ENCODE results near the gene DAAM1.
A peak's percentile ranks its signal among the peaks of the same experiment; 100 is the strongest.

DAAM1 gene

DNA sequence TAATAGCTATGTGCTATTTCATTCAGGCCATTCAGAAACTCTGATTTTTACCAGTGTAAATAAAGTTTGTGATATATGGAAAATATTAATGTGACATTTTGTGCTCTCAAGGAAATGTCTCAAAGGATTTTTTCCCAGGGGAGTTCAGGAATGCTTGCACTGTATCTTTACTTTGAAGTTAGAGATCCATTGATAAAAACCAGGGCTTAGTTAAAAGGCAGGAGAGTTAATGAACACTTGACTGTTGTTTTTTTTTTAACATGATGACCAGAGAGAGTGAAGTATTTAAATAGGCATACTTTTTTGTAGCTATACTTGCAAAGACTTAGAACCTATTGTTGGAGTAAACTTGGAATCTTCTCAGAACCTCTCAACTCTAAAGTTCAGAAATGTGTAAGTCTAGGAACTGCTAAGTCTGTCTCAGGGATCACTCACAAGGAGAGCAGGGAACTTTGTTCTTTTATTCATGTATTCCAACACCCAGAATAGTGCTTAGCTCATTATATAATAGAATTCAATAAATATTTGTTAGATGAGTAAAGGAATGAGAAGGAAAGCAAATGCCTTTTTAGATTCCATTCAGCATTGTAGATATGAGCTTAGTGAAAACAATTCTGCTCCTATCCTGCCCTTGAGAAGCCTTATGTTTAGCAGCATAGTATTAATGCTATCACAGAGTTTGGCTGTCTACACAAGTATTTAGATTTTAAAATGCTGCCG lies 117.5 kb downstream of the DAAM1 start:
- H3K4me3 ChIP-seq (ENCODE audit: low read length), result no peak overlapping the region
- H3K27ac ChIP-seq (ENCODE audit: low read depth, low read length), result no peak overlapping the region
- H3K36me3 ChIP-seq (ENCODE audit: control insufficient read depth, insufficient read depth, low read length), result no peaks in the 10 kb centered on the region
- H3K9ac ChIP-seq (ENCODE audit: low read length), result no peak overlapping the region
- H3K27me3 ChIP-seq (ENCODE audit: control insufficient read depth, insufficient read depth, low read length), result no peaks in the 10 kb centered on the region
- peaks cover 25% of the 10 kb centered on the region for H3K4me1 ChIP-seq (ENCODE audit: control insufficient read depth, insufficient read depth, low read length)

DNA sequence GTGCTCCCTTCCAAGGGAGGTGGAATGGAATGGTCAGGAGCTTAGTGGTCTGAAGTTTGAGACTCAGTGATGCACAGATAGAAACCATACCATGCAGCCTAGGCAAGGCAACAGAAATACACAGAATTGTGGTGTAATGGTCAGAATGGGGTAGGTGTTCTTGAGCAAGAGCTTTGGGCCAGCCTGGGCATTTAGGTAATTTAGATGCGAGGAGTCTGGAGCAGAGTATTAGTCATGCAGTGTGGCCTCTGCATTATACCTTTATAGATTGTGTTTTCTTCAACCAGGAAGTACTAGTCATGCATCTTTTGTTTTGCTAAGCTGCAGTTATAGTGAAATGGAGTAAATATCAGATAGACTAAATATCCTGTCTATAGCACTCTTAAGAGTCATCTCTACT lies 118.3 kb downstream of the DAAM1 start:
- Histone ChIP-seq H3K4me3 (ENCODE audit: low read length) (no peak overlapping the region), H3K4me1 (ENCODE audit: control insufficient read depth, insufficient read depth, low read length) (peaks cover 25% of the 10 kb centered on the region), H3K9ac (ENCODE audit: low read length) (no peak overlapping the region), H3K27ac (ENCODE audit: low read depth, low read length) (no peak overlapping the region), H3K36me3 (ENCODE audit: control insufficient read depth, insufficient read depth, low read length) (no peaks in the 10 kb centered on the region), H3K27me3 (ENCODE audit: control insufficient read depth, insufficient read depth, low read length) (no peaks in the 10 kb centered on the region)

DNA sequence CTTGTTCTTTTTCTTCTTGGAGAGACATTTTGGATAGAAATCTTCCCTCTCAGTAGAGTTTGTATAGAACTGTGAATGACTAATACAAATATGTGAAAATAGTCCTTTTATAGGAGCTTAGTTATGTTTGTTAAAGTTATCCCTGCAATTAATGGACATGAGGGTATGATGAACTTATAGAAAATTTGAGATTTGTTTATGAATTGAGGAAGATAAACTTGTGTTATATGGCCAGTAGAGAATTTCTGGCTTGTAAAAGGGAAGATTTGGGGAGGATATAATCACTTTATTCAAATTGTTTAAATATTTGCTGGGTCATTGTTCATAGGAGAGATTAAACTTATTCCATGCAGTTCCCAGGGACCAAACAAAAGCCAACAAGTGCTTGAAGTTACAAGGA lies 119.6 kb downstream of the DAAM1 start:
- Histone ChIP-seq H3K4me1 (ENCODE audit: control insufficient read depth, insufficient read depth, low read length) (peaks cover 36% of the 10 kb centered on the region), H3K36me3 (ENCODE audit: control insufficient read depth, insufficient read depth, low read length) (no peaks in the 10 kb centered on the region), H3K4me3 (ENCODE audit: low read length) (no peak overlapping the region), H3K27ac (ENCODE audit: low read depth, low read length) (no peak overlapping the region), H3K9ac (ENCODE audit: low read length) (no peak overlapping the region), H3K27me3 (ENCODE audit: control insufficient read depth, insufficient read depth, low read length) (no peaks in the 10 kb centered on the region)

DNA sequence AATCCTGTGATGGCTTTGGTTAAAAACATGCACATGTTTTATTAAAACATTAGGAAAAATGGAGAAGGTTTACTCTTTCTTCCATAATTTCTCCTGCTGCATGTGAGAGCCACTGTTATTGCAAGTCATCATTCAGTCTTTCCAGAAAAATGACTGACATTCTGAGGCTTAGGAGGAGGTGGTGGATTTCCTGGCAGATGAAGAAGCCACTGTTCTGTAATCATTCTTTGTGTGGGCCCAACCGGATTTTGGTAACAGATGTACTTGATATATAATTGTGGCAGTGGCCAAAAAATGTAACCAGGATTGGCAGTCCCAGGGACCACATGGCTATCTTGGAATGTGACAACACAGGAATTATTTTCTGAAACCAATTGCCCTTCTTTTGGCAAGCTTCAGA lies 120.2 kb downstream of the DAAM1 start:
- H3K27me3 ChIP-seq (ENCODE audit: control insufficient read depth, insufficient read depth, low read length), result no peaks in the 10 kb centered on the region
- peak overlapping the region; percentile 49 for H3K27ac ChIP-seq (ENCODE audit: low read depth, low read length)
- H3K4me1 ChIP-seq (ENCODE audit: control insufficient read depth, insufficient read depth, low read length), result peaks cover 41% of the 10 kb centered on the region
- no peak overlapping the region for H3K4me3 ChIP-seq (ENCODE audit: low read length)
- H3K36me3 ChIP-seq (ENCODE audit: control insufficient read depth, insufficient read depth, low read length), result no peaks in the 10 kb centered on the region
- H3K9ac ChIP-seq (ENCODE audit: low read length), result no peak overlapping the region

DNA sequence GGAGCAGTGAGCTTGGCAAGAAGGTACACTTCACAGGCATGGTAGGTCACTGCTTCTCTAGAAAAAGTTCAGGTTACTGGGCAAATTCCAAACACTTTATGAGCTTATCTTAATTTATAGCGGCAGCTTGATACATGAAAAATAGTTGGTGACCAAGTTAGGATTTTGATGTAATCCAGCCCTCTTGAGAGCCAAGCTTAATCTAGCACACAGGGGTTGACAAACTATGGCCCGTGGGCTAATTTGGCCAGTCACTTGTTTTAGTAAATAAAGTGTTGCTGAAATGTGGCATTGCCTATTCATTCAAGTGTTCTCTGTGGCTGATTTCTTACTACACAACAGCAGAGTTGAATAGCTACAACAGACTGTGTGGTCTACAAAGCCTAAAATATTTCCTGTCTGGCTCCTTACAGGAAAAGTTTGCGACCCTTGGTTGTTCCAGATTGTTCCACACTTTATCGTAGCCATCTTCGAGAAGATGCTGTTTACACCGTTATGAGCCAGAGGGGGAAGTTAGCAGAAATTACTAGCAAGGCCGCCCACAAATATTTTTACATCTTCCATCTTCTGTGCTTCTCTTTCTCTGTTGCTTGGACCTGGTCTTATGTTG lies 120.9 kb downstream of the DAAM1 start:
- Histone ChIP-seq H3K27ac (ENCODE audit: low read depth, low read length) (peak overlapping the region; percentile 49), H3K9ac (ENCODE audit: low read length) (no peak overlapping the region), H3K36me3 (ENCODE audit: control insufficient read depth, insufficient read depth, low read length) (no peaks in the 10 kb centered on the region), H3K27me3 (ENCODE audit: control insufficient read depth, insufficient read depth, low read length) (no peaks in the 10 kb centered on the region), H3K4me1 (ENCODE audit: control insufficient read depth, insufficient read depth, low read length) (peaks cover 43% of the 10 kb centered on the region), H3K4me3 (ENCODE audit: low read length) (no peak overlapping the region)

DNA sequence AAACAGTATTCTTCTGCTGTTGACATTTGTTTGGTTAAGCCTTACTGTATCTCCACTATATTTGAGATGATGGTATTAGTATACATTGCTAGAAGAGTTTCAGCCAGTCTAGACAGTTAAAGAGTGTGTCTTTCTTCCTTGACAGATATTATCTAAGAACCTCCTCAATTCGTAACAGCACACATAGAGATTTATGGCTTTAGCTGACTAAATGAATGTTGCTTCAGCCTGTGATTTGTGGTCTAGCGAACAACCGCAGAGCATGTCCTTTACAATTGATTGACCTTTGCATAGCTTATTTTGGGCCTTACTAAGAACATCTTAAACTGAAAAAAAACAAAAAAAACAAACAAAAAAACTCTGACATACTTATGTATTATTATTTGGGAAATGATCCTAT lies 122.2 kb downstream of the DAAM1 start:
- no peaks in the 10 kb centered on the region for H3K36me3 ChIP-seq (ENCODE audit: control insufficient read depth, insufficient read depth, low read length)
- no peaks in the 10 kb centered on the region for H3K27me3 ChIP-seq (ENCODE audit: control insufficient read depth, insufficient read depth, low read length)
- no peak overlapping the region for H3K4me3 ChIP-seq (ENCODE audit: low read length)
- H3K27ac ChIP-seq (ENCODE audit: low read depth, low read length), result no peak overlapping the region
- peaks cover 40% of the 10 kb centered on the region for H3K4me1 ChIP-seq (ENCODE audit: control insufficient read depth, insufficient read depth, low read length)
- no peak overlapping the region for H3K9ac ChIP-seq (ENCODE audit: low read length)

DNA sequence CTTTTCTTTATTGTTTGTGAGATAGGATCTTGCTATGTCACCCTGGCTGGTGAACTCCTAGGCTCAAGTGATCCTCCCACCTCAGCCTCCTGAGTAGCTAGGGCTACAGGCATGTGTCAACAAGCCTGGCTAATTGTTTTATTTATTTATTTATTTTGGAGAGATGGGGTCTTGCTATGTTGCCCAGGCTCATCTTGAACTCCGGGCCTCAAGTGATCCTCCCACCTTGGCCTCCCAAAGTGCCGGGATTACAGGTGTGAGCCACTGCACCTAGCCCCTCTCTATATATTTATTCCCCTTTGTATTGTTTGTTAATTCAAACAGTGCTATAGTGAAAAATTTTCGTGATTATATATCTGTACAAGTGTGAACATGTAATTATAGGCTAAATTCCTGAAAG lies 123.3 kb downstream of the DAAM1 start:
- no peak overlapping the region for H3K9ac ChIP-seq (ENCODE audit: low read length)
- no peak overlapping the region for H3K4me3 ChIP-seq (ENCODE audit: low read length)
- no peaks in the 10 kb centered on the region for H3K36me3 ChIP-seq (ENCODE audit: control insufficient read depth, insufficient read depth, low read length)
- peaks cover 38% of the 10 kb centered on the region for H3K4me1 ChIP-seq (ENCODE audit: control insufficient read depth, insufficient read depth, low read length)
- no peaks in the 10 kb centered on the region for H3K27me3 ChIP-seq (ENCODE audit: control insufficient read depth, insufficient read depth, low read length)
- H3K27ac ChIP-seq (ENCODE audit: low read depth, low read length), result no peak overlapping the region

DNA sequence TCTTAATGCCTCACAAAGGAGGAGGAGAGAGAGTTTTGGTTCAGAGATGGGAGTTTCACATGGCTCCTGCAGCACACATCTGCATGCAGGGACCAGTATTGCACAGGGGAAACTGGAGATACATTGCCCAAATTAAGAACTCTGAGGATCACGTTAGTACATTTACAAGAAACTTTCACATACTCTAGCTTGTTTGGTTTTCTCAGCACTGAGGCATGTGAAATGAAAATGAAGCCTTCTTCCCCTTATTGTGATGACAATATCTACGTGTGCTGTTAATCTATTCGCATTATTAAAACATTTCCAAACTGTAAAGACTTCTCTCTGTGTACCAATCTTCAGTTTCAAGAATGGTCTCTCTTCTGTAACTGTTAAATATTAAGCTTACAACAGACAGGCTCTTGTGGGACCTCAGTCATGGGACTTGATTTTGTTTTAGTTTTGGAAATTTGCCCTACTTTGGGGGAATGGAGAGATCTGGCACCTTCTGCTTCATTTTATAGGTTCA lies 124.7 kb downstream of the DAAM1 start:
- H3K9ac ChIP-seq (ENCODE audit: low read length), result no peak overlapping the region
- H3K4me3 ChIP-seq (ENCODE audit: low read length), result no peak overlapping the region
- H3K27me3 ChIP-seq (ENCODE audit: control insufficient read depth, insufficient read depth, low read length), result no peaks in the 10 kb centered on the region
- peaks cover 39% of the 10 kb centered on the region for H3K4me1 ChIP-seq (ENCODE audit: control insufficient read depth, insufficient read depth, low read length)
- H3K36me3 ChIP-seq (ENCODE audit: control insufficient read depth, insufficient read depth, low read length), result no peaks in the 10 kb centered on the region
- peak overlapping the region; percentile 65 for H3K27ac ChIP-seq (ENCODE audit: low read depth, low read length)

DNA sequence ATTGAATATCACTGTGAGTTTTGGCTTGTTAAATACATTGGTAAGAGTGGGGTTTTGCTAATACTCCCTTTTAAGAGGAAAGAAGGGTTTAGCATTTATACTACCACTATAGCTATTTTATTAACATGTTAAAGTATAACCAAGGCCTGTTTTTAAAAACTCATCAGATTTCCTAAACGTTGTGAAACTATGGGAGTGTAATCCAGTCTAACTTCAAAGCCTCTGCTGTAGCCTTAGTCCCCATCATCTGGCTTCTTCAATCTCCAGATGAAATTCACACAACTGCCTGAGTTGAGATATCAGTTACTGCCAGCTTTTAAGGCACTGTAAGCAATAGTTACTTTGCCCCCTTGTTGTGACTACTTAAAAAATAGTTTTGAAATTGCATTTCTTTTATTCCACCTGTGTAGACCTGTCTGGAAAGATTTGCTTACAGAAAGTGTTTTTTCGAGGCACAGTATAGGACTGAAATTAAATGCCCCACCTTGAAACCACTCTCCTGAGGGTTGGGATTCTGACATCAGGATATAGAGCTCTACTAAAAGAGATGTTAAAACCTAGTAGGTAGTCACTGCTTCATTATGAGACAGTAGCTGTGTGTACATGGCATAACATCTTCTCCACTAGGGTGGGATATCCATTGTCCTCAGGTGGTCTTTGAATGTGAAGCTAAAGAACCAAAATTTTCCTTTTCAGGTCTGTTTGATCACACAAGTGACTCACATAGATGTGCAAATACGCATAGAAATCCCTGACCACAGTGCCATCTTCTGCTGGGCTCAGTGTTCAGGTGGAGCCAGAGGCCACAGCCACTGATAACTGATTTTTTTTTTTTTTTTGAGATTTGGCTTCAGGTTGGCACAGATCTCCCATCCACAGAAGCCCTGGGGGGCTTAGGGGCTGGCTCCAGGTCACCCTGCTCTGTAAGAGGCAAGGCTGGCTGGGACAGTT lies 125.5 kb downstream of the DAAM1 start:
- Histone ChIP-seq H3K9ac (ENCODE audit: low read length) (no peak overlapping the region), H3K27me3 (ENCODE audit: control insufficient read depth, insufficient read depth, low read length) (no peaks in the 10 kb centered on the region), H3K4me1 (ENCODE audit: control insufficient read depth, insufficient read depth, low read length) (peaks cover 41% of the 10 kb centered on the region), H3K27ac (ENCODE audit: low read depth, low read length) (peak overlapping the region; percentile 65), H3K4me3 (ENCODE audit: low read length) (no peak overlapping the region), H3K36me3 (ENCODE audit: control insufficient read depth, insufficient read depth, low read length) (no peaks in the 10 kb centered on the region)

DNA sequence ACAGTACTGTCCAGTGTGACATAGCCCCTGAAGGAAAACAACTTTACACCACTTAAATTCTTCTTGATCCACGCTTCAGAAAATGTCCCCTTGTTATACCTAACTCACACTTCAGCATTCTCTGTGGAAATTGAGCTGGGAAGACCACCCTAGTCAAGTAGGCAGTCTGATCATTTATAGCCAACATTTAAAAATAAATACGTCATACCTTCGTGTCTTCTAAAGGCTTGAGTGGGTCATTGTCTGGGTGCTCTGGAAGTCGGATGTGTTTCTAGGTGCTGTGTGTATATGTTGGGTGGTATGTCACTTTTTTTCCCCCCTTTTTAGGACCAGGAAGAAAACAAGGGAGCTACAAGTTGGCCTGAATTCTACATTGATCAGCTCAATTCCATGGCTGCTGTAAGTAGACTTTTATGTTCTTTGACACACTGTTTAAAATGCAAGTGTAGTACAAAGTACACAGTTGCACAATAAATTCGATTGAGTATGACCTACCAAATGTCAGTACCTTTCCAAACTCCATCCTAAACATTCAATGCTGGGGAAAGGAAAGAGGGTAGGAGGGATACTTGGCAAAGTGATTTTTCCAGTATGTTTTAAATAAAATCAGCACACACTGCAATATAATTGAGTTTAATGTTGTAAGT lies 126.6 kb downstream of the DAAM1 start:
- peaks cover 37% of the 10 kb centered on the region for H3K4me1 ChIP-seq (ENCODE audit: control insufficient read depth, insufficient read depth, low read length)
- H3K4me3 ChIP-seq (ENCODE audit: low read length), result no peak overlapping the region
- H3K27me3 ChIP-seq (ENCODE audit: control insufficient read depth, insufficient read depth, low read length), result no peaks in the 10 kb centered on the region
- no peak overlapping the region for H3K9ac ChIP-seq (ENCODE audit: low read length)
- no peaks in the 10 kb centered on the region for H3K36me3 ChIP-seq (ENCODE audit: control insufficient read depth, insufficient read depth, low read length)
- no peak overlapping the region for H3K27ac ChIP-seq (ENCODE audit: low read depth, low read length)

DNA sequence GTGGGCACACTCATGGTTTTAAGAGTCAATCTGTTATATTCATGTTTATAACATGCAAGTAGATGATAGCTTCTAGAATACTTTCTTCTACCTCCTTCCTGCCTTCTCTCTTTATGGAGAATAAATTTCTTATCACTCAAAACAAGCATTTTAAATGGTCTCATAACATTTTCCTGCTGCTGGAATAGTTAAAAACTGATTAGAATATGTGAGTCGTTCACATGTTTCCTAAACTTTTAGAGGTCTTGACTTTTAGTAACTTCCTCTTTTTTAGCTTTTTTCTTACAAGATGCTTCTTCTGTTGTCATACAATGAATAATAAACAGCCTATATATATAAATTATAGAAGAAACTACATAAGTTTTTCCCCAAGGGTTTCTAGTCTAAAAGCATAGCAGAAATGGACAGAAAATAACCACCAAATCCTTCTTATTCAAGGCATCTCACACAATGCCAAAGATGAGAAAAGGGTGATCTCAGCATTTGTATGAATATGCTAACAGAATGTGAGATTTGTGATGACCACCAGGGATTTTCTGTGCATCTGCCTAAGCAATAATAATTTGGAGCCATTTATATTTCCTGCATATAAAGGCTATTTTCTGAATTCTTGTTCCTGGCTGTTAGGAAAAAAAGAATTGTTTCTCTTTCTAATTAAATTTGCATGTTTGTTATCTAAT lies 127.8 kb downstream of the DAAM1 start:
- H3K27me3 ChIP-seq (ENCODE audit: control insufficient read depth, insufficient read depth, low read length), result no peaks in the 10 kb centered on the region
- peaks cover 40% of the 10 kb centered on the region for H3K4me1 ChIP-seq (ENCODE audit: control insufficient read depth, insufficient read depth, low read length)
- H3K36me3 ChIP-seq (ENCODE audit: control insufficient read depth, insufficient read depth, low read length), result no peaks in the 10 kb centered on the region
- peak overlapping the region; percentile 5 for H3K27ac ChIP-seq (ENCODE audit: low read depth, low read length)
- H3K9ac ChIP-seq (ENCODE audit: low read length), result no peak overlapping the region
- H3K4me3 ChIP-seq (ENCODE audit: low read length), result no peak overlapping the region
